K562 (cell line): ENCODE measurements around the gene INHA. TPM values are rescaled to one million over a fixed set of nuclear protein-coding genes. Genes with fewer than 3 reads are reported as not detected.

ENCODE experiments used
- CREB1 ChIP-seq, 2 experiments: sonication (generic) in 1 of 2; formaldehyde crosslinking in 1 of 2; IDR thresholded peaks; 2 replicates each; pipeline versions ENCODE4 v1.6.1 to v1.8.0; 2012 to 2022; ENCODE audit warnings: inconsistent platforms in 1 of 2, mild to moderate bottlenecking in 1 of 2, missing genetic modification reagents in 1 of 2, moderate library complexity in 1 of 2
- DMBX1 ChIP-seq: fragments of 250-450 bp; sonication (Bioruptor Pico); IDR thresholded peaks from 2 replicates; pipeline ENCODE4 v1.8.0; 2022; ENCODE audit warnings: inconsistent platforms, mild to moderate bottlenecking, moderate library complexity, borderline replicate concordance
- E4F1 ChIP-seq: fragments of 250-450 bp; sonication (Bioruptor Pico); IDR thresholded peaks from 2 replicates; pipeline ENCODE4 v1.5.0; 2021; ENCODE audit warnings: mild to moderate bottlenecking, borderline replicate concordance
- ETV1 ChIP-seq: fragments of 450-650 bp; conservative IDR thresholded peaks from 2 replicates; pipeline ENCODE4 v1.6.1; 2016; ENCODE audit warnings: missing genetic modification characterization, control low read depth, low read depth, missing compliant biosample characterization
- KAT7 ChIP-seq: sonication (generic); formaldehyde crosslinking; IDR thresholded peaks from 2 replicates; pipeline ENCODE4 v1.8.0; 2022; ENCODE audit warnings: missing genetic modification reagents, mild to moderate bottlenecking, borderline replicate concordance
- MTA1 ChIP-seq: fragments of 450-650 bp; IDR thresholded peaks from 2 replicates; pipeline ENCODE4 v1.6.1; 2017; ENCODE audit warnings: borderline replicate concordance
- MTA2 ChIP-seq: fragments of 450-650 bp; IDR thresholded peaks from 2 replicates; pipeline ENCODE4 v1.6.1; 2016; ENCODE audit warnings: low read depth
- NBN ChIP-seq: fragments of 450-650 bp; IDR thresholded peaks from 2 replicates; pipeline ENCODE4 v1.6.1; 2016; ENCODE audit warnings: low read depth, mild to moderate bottlenecking
- NEUROD1 ChIP-seq: fragments of 150-350 bp; IDR thresholded peaks from 2 replicates; pipeline ENCODE4 v1.6.1; 2014; ENCODE audit warnings: borderline replicate concordance, low read length, low read depth; ENCODE audit not compliant: partially characterized antibody
- NFE2 ChIP-seq: IDR thresholded peaks from 2 replicates; pipeline ENCODE4 v1.6.1; 2014; ENCODE audit warnings: antibody characterized with exemption, low read depth
- NR2C1 ChIP-seq, 2 experiments: fragments of 450-650 bp; IDR thresholded peaks; 2 replicates each; pipeline ENCODE4 v1.6.1; 2017; ENCODE audit warnings: mild to moderate bottlenecking in 2 of 2, antibody characterized with exemption in 1 of 2, inconsistent platforms in 1 of 2, missing compliant biosample characterization in 1 of 2, missing genetic modification characterization in 1 of 2
- RCOR1 ChIP-seq, 2 experiments: IDR thresholded peaks; 2 replicates each; pipeline ENCODE4 v1.6.1; 2012; ENCODE audit warnings: low read depth in 2 of 2, low read length in 2 of 2, borderline replicate concordance in 1 of 2, improper control_type of control experiment in 1 of 2
- STAT5A ChIP-seq: IDR thresholded peaks from 2 replicates; pipeline ENCODE4 v1.6.1; 2012; ENCODE audit warnings: low read length, inconsistent platforms, borderline replicate concordance
- ZNF644 ChIP-seq: fragments of 200-800 bp; sonication (Bioruptor generic); IDR thresholded peaks from 2 replicates; pipeline ENCODE4 v1.6.1; 2016; ENCODE audit warnings: low read depth, missing genetic modification characterization, missing compliant biosample characterization
- polyA plus RNA-seq, 8 experiments: library from polyadenylated mRNA; depleted of rRNA in 4 of 8; stranded (reverse) in 5 of 8; unstranded in 3 of 8; fragments of >200 nt; fragmentation: Nextera tagmentation in 2 of 8; fragmentation: Illumina TruSeq in 1 of 8; extraction: Ambion mirVana in 2 of 8; extraction: Trizol in 1 of 8; gene quantifications; 2 replicates each; pipeline versions ENCODE4 v1.2.1 to v1.2.3, GENCODE V29; 2011 to 2014; ENCODE audit warnings: inconsistent platforms in 1 of 8, missing spikeins in 1 of 8
- total RNA-seq, 7 experiments: library from RNA; depleted of rRNA in 6 of 7; stranded (reverse); fragments of >200 nt in 6 of 7; fragmentation: Illumina TruSeq in 2 of 7; extraction: Trizol in 2 of 7; gene quantifications; 2 replicates each; pipeline versions ENCODE4 v1.2.1 to v1.2.3, GENCODE V29; 2011 to 2021; ENCODE audit warnings: low replicate concordance in 1 of 7
- TF ChIP-seq, protein P1 (sequence below): sonication (generic); formaldehyde crosslinking; IDR thresholded peaks from 2 replicates; pipeline ENCODE4 v1.8.1; 2022; ENCODE audit warnings: missing genetic modification reagents
- TF ChIP-seq, protein P2 (sequence below): fragments of 250-450 bp; sonication (Bioruptor Pico); IDR thresholded peaks from 2 replicates; pipeline ENCODE4 v1.8.0; 2022; ENCODE audit warnings: inconsistent platforms
- TF ChIP-seq, protein P3 (sequence below): fragments of 450-650 bp; IDR thresholded peaks from 2 replicates; pipeline ENCODE4 v1.6.1; 2018; ENCODE audit not compliant: partially characterized antibody

INHA gene
- total and polyA plus RNA-seq, 9 of the 15 experiments (the other 6 are each of a cell fraction or from before 2014, with no cell fraction given), result 0.07 to 1.9 (median 0.40) TPM

DNA sequence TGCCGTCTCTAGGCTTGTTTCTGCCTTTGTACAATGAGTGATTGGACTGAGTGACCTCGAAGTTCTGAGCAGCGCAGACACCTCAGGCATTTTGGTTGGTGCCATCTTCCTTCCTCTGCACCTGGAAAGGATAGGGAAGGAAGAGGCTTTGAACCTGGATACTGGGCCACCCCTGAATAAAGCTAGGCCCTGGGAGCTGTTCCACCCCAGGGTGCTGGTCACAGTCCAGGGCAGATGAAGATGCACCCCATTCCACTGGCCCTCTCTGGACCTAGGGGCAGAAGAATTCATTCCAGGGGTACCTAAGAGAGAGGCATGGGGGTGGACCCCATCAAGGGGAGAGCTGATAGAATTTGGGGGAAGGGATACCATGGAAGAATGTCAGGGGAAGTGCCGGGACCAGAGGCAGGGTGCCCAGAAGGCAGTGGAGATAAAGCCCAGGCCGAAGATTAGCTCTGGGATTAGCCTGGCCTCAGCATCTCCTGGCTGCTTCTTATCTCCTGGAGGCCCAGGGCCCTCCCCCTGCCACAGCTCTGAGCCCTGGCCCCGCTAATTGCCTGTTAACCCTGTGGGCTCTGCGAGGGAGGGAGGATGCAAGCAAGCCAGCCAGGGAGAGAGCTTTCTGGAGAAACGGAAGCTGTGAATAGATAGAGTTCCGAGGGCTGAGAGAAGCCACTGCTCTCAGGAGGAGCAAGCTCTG lies 46.4 kb upstream of the INHA start (continued):
- TF ChIP-seq ZNF644 (tag) (0 out of 2 replicates have a peak, but pooled peaks have one; percentile 63), NR2C1 (IDR thresholded peaks at IDR 0.05) (0 out of 2 replicates have a peak, but pooled peaks have one; percentile 28), NR2C1 (tag; IDR thresholded peaks at IDR 0.05) (peak; percentile 15; the same call in 1 of the 2 replicates), KAT7 (CRISPR knock-in tag) (0 out of 2 replicates have a peak, but pooled peaks have one; percentile 4), MTA2 (peak; percentile 81), DMBX1 (CRISPR knock-in tag) (peak; percentile 66; the same call in 1 of the 2 replicates), NFE2 (peak; percentile 38; the same call in 1 of the 2 replicates), ETV1 (tag) (peak; percentile 53), NEUROD1 (peak; percentile 58), MTA1 (peak; percentile 81), CREB1 (IDR thresholded peaks at IDR 0.05) (peak; percentile 12; the same call in 1 of the 2 replicates), CREB1 (CRISPR knock-in tag; IDR thresholded peaks at IDR 0.05) (no peak), E4F1 (CRISPR knock-in tag) (no peak), NBN (peak; percentile 75), STAT5A (peak; percentile 69; the same call in 1 of the 2 replicates), RCOR1 (IDR thresholded peaks at IDR 0.05; ENCODE audit: borderline replicate concordance in 1 of 2, low read depth in 2 of 2, low read length in 2 of 2) (peak; percentile 69 to 96; a peak in 3 of 4 replicates)
- TF ChIP-seq, protein P1, sequence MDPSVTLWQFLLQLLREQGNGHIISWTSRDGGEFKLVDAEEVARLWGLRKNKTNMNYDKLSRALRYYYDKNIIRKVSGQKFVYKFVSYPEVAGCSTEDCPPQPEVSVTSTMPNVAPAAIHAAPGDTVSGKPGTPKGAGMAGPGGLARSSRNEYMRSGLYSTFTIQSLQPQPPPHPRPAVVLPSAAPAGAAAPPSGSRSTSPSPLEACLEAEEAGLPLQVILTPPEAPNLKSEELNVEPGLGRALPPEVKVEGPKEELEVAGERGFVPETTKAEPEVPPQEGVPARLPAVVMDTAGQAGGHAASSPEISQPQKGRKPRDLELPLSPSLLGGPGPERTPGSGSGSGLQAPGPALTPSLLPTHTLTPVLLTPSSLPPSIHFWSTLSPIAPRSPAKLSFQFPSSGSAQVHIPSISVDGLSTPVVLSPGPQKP (CRISPR knock-in tag), result no peak
- TF ChIP-seq, protein P2, sequence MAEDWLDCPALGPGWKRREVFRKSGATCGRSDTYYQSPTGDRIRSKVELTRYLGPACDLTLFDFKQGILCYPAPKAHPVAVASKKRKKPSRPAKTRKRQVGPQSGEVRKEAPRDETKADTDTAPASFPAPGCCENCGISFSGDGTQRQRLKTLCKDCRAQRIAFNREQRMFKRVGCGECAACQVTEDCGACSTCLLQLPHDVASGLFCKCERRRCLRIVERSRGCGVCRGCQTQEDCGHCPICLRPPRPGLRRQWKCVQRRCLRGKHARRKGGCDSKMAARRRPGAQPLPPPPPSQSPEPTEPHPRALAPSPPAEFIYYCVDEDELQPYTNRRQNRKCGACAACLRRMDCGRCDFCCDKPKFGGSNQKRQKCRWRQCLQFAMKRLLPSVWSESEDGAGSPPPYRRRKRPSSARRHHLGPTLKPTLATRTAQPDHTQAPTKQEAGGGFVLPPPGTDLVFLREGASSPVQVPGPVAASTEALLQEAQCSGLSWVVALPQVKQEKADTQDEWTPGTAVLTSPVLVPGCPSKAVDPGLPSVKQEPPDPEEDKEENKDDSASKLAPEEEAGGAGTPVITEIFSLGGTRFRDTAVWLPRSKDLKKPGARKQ (CRISPR knock-in tag), result no peak
- TF ChIP-seq, protein P3, sequence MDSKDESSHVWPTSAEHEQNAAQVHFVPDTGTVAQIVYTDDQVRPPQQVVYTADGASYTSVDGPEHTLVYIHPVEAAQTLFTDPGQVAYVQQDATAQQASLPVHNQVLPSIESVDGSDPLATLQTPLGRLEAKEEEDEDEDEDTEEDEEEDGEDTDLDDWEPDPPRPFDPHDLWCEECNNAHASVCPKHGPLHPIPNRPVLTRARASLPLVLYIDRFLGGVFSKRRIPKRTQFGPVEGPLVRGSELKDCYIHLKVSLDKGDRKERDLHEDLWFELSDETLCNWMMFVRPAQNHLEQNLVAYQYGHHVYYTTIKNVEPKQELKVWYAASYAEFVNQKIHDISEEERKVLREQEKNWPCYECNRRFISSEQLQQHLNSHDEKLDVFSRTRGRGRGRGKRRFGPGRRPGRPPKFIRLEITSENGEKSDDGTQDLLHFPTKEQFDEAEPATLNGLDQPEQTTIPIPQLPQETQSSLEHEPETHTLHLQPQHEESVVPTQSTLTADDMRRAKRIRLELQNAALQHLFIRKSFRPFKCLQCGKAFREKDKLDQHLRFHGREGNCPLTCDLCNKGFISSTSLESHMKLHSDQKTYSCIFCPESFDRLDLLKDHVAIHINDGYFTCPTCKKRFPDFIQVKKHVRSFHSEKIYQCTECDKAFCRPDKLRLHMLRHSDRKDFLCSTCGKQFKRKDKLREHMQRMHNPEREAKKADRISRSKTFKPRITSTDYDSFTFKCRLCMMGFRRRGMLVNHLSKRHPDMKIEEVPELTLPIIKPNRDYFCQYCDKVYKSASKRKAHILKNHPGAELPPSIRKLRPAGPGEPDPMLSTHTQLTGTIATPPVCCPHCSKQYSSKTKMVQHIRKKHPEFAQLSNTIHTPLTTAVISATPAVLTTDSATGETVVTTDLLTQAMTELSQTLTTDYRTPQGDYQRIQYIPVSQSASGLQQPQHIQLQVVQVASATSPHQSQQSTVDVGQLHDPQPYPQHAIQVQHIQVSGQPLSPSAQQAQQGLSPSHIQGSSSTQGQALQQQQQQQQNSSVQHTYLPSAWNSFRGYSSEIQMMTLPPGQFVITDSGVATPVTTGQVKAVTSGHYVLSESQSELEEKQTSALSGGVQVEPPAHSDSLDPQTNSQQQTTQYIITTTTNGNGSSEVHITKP, result peak; percentile 8
